Thoracic aorta (tissue), 2 donors: ENCODE data around the gene DDIT4. TPM values are rescaled to one million over a fixed set of nuclear protein-coding genes. Genes with fewer than 3 reads are reported as not detected.

Source experiments
- ATAC-seq: fragments of 150-250 bp; one replicate; pipeline ENCODE4 v1.8.0; 2017; ENCODE audit warnings: low read depth; ENCODE audit not compliant: insufficient number of reproducible peaks, low FRiP score
- DNase-seq: peaks from one replicate; pipeline ENCODE4 v3.0.0-alpha.2; 2020; ENCODE audit warnings: low spot score
- H3K27ac ChIP-seq, 2 donors: fragments of 200-600 bp; sonication (generic); 1 replicate in 1 of 2; 2 replicates in 1 of 2; pipeline ENCODE4 v1.5.1; 2016; ENCODE audit warnings: mild to moderate bottlenecking in 2 of 2, moderate library complexity in 2 of 2
- H3K27me3 ChIP-seq: fragments of 200-600 bp; sonication (generic); replicated peaks from 2 replicates; pipeline ENCODE4 v1.6.0; 2016; ENCODE audit warnings: mild to moderate bottlenecking; ENCODE audit not compliant: insufficient read depth
- H3K36me3 ChIP-seq: fragments of 200-600 bp; sonication (generic); one replicate; pipeline ENCODE4 v1.5.1; 2016
- H3K4me1 ChIP-seq, 2 donors: fragments of 200-600 bp; sonication (generic); 1 replicate in 1 of 2; 2 replicates in 1 of 2; pipeline versions ENCODE4 v1.5.1 to v1.6.0; 2016; ENCODE audit warnings: low read depth in 2 of 2, mild to moderate bottlenecking in 1 of 2; ENCODE audit not compliant: control insufficient read depth in 1 of 2
- H3K4me3 ChIP-seq: fragments of 200-600 bp; sonication (generic); 2 replicates; pipeline ENCODE4 v1.5.1; 2016; ENCODE audit warnings: mild to moderate bottlenecking
- H3K9me3 ChIP-seq: fragments of 200-600 bp; sonication (generic); 2 replicates; pipeline ENCODE4 v1.5.1; 2016
- total RNA-seq, 2 donors: library from RNA; depleted of rRNA; stranded (reverse); fragments of >200 nt; gene quantifications; one replicate each; pipeline versions ENCODE4 v1.1.0 to v1.2.3, GENCODE V29; 2016
- TF ChIP-seq, protein P1 (sequence below): fragments of 200-600 bp; sonication (generic); IDR thresholded peaks from one replicate; pipeline ENCODE4 v1.5.1; 2019; ENCODE audit warnings: antibody characterized with exemption

DDIT4 gene
- total RNA-seq, 2 donors from 2014 or later: 163 to 374 TPM

DNA sequence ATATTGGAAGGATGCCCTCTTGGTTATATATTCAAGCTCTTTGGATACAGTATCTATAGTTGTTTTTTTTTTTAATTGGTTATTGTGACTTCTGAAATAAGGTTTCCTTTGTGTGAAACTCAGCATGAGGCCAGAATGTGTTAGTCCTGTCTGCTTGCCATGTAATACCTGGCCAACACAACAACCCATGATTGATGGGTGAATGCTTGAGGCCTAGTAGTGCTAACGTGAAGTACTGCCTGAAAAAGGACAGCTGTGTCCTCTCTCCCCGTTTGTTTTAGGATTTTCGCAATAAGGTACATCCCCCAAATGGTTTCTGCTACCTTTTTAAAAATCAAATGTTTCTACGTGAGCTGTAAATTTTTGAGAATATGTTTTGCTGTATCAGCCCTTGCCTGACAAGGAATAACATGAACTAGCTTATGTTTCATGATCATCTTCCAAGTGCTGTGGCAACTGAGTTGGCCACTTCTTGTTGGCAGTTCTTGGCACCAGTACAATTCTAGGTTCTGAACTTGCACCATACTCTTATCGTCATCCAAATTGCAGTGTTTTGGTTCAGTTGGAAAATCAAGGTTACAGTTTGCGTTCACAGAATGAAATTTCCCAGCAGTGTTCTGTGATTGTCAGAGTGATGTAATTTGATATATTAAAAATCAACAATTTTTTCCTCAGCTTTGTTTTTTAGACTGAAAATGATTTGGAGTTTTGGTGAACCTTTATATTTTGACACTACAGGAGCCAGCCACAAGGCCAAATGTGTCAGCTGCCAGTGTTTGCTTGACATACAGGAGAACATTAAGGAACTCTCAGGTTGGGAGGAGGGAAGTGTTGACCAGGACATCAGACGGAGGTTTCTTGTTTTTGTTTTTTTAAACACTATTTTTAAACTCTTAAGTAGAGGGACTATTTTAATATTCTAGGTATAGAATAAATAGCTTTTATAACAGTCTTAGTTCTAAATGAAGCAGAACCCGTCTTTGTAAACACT lies 44.2 kb upstream of the DDIT4 start:
- H3K27me3 ChIP-seq: no peaks in the 10 kb centered on the region
- DNase-seq: no peak
- H3K27ac ChIP-seq: peak overlapping the region; percentile 77 to 78
- H3K36me3 ChIP-seq: peaks cover 39% of the 10 kb centered on the region
- H3K4me1 ChIP-seq: peaks cover 28 to 42% of the 10 kb centered on the region in 2 donors
- ATAC-seq: peak; percentile 66
- TF ChIP-seq, protein P1, sequence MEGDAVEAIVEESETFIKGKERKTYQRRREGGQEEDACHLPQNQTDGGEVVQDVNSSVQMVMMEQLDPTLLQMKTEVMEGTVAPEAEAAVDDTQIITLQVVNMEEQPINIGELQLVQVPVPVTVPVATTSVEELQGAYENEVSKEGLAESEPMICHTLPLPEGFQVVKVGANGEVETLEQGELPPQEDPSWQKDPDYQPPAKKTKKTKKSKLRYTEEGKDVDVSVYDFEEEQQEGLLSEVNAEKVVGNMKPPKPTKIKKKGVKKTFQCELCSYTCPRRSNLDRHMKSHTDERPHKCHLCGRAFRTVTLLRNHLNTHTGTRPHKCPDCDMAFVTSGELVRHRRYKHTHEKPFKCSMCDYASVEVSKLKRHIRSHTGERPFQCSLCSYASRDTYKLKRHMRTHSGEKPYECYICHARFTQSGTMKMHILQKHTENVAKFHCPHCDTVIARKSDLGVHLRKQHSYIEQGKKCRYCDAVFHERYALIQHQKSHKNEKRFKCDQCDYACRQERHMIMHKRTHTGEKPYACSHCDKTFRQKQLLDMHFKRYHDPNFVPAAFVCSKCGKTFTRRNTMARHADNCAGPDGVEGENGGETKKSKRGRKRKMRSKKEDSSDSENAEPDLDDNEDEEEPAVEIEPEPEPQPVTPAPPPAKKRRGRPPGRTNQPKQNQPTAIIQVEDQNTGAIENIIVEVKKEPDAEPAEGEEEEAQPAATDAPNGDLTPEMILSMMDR: no peak
- no peaks in the 10 kb centered on the region for H3K9me3 ChIP-seq
- no peak overlapping the region for H3K4me3 ChIP-seq

DNA sequence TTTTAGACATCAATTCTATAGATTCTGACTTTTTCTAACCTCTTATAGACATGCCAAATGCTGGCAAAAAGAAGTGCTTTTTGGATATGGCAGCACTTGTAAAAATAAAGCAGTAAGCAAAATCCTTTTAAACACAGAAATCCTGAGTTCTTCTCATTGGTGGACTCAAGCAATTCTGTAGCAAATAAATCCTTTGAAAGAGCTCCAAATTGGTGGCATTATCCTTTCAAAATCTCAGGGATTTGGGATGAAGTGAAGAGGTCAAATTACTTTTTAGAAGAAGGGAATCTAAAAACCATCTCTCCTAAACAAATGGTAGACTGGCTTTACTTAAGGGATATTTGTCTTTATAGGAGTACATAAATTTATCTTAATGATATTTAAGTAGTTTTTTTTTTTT lies 40.1 kb upstream of the DDIT4 start:
- H3K36me3 ChIP-seq: peaks cover 43% of the 10 kb centered on the region
- peaks cover 23 to 42% of the 10 kb centered on the region in 2 donors for H3K4me1 ChIP-seq
- H3K27ac ChIP-seq: no peak overlapping the region
- H3K27me3 ChIP-seq: no peaks in the 10 kb centered on the region
- H3K9me3 ChIP-seq: no peaks in the 10 kb centered on the region
- no peak overlapping the region for H3K4me3 ChIP-seq
- DNase-seq (no peak), ATAC-seq (no peak)
- TF ChIP-seq, protein P1: no peak

DNA sequence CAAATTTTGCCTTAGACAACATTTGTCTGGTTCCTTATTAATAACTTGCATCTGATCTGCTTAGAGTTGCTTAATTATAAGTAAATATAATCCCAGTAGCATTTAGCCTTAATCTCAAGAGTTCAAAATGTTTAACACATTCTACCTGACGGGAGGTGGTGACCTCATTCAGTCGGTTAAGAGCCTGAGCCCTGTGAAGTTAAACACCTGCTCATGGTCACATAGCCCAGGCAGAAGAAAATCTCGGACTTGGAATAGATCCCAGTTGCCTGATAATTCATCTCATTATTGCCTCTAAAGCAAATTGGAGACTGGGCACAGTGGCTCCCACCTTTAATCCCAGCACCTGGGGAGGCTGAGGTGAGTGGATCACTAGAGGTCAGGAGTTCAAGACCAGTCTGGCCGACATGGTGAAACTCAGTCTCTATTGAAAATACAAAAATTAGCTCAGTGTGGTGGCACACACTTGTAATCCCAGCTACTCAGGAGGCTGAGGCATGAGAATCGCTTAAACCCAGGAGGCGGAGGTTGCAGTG lies 39.1 kb upstream of the DDIT4 start:
- ATAC-seq (no peak), DNase-seq (no peak)
- TF ChIP-seq, protein P1: no peak
- Histone ChIP-seq H3K4me3 (no peak overlapping the region), H3K4me1 (peaks cover 13 to 32% of the 10 kb centered on the region in 2 donors), H3K27ac (no peak overlapping the region), H3K9me3 (no peaks in the 10 kb centered on the region), H3K36me3 (peaks cover 43% of the 10 kb centered on the region), H3K27me3 (no peaks in the 10 kb centered on the region)

DNA sequence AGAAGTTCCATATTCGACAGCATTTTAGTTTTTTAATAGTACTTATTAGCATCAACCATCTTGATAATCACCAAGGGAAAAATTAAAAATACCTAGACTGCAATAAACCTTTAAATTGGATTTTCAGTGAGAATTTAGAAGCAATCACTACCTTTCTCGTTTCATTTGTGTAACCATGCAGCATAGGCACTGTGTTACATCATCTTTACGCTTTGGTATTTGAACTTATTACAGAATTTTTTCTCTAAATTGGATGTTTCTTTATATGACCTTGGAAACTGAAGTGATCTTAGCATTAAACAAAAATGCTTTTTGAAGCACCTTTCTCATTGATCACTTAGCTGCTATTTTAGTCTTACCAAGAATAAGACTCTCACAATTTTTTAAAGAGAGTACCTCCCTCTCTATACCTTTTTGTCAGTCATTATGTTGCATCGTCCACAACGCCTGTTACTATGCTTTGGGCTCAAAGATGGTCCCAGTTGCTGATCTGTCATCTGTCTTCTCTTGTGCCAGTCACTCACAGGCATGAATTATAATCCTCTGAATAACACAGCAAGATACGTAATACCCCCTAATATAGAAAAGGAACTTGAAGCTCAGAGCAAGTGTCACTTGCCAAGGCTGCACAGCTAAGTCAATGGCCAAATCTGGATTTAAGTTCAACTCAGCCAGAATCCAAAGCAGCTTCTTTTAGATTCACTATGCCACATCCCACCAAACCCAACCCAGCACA lies 38.0 kb upstream of the DDIT4 start:
- no peak overlapping the region for H3K4me3 ChIP-seq
- TF ChIP-seq, protein P1: no peak
- peaks cover 40% of the 10 kb centered on the region for H3K36me3 ChIP-seq
- DNase-seq (no peak), ATAC-seq (no peak)
- H3K27ac ChIP-seq: no peak overlapping the region
- no peaks in the 10 kb centered on the region for H3K9me3 ChIP-seq
- H3K27me3 ChIP-seq: no peaks in the 10 kb centered on the region
- peaks cover 4 to 22% of the 10 kb centered on the region in 2 donors for H3K4me1 ChIP-seq
